ENCODE data around the gene RAB4A. TPM values are rescaled to one million over a fixed set of nuclear protein-coding genes. Genes with fewer than 3 reads are reported as not detected.

The RAB4A gene
- total and polyA plus RNA-seq, 10 of the 15 experiments (the other 5 are each of a cell fraction or from before 2014, with no cell fraction given) = 4.0 to 35.8 (median 17.7) TPM

- no peak overlapping the region for H3K27ac ChIP-seq (ENCODE audit: control insufficient read depth, insufficient read depth)
- no peaks in the 10 kb centered on the region for H3K79me2 ChIP-seq (ENCODE audit: control insufficient read depth, insufficient read depth, low read length)
- ChIA-PET CTCF (interaction anchor here (0.8 kb wide), 1 partner anchor 20 kb away, joined by 3 read pairs; no protein-coding TSS in a partner anchor), SMC1A (ENCODE audit: uncharacterized antibody, unreplicated experiment) (no interaction called here), POLR2A (no interaction called here), RAD21 (ENCODE audit: unreplicated experiment) (no interaction called here)
- no peak; the same call in 2 of the 3 replicates for ATAC-seq
- 0 out of 2 replicates have a peak, but pooled peaks cover 3% of the 10 kb centered on the region for H3K4me1 ChIP-seq (ENCODE audit: control insufficient read depth, insufficient read depth, low read length)
- H3K27me3 ChIP-seq (replicated peaks in 1 of 2; ENCODE audit: control insufficient read depth in 2 of 2, insufficient read depth in 2 of 2, low read length in 1 of 2) = no peaks in the 10 kb centered on the region
- in situ Hi-C loops (cut with MboI) (no loop called here), intact Hi-C loops (cut with micrococcal nuclease; ENCODE audit: unreplicated experiment) (no loop called here)
- H4K20me1 ChIP-seq (ENCODE audit: control insufficient read depth, insufficient read depth) = no peaks in the 10 kb centered on the region
- no peaks in the 10 kb centered on the region; the same call in 2 of the 3 replicates for H3K9me3 ChIP-seq (replicated peaks; ENCODE audit: control insufficient read depth, insufficient read depth, low read length)
- H3K9ac ChIP-seq (ENCODE audit: control insufficient read depth, insufficient read depth, low read length) = no peak overlapping the region
- BruUV-seq (replicated peaks) = no TSS peak
- H3K4me2 ChIP-seq (ENCODE audit: control insufficient read depth, insufficient read depth) = no peak overlapping the region
- no peak for DNase-seq (ENCODE audit: low read depth, low spot score)
- H2AFZ ChIP-seq (ENCODE audit: control insufficient read depth, low read depth, low read length) = no peak overlapping the region
- WGBS (ENCODE audit: insufficient coverage, insufficient replicate concordance, low lambda C conversion rate, missing lambda C conversion rate) = 25% methylated on average over 10 of the region's 10 CpGs
- H3K36me3 ChIP-seq (ENCODE audit: control insufficient read depth in 2 of 2, insufficient read depth in 2 of 2, low read length in 1 of 2) = no peaks in the 10 kb centered on the region
- FAIRE-seq = no peak
- H3K4me3 ChIP-seq = no peak overlapping the region
- no peak for TF ChIP-seq ZNF24 (IDR thresholded peaks at IDR 0.05)
- TF ChIP-seq REST (IDR thresholded peaks at IDR 0.05; ENCODE audit: low read depth, low read length) = no peak
- no peak for TF ChIP-seq RUNX3 (IDR thresholded peaks at IDR 0.05; ENCODE audit: low read length)
- TF ChIP-seq POLR2A (IDR thresholded peaks at IDR 0.05; ENCODE audit: low read depth, low read length) = no peak
- no peak for TF ChIP-seq CUX1 (IDR thresholded peaks at IDR 0.05; ENCODE audit: insufficient replicate concordance, low read depth, low read length)
- TF ChIP-seq EZH2 (IDR thresholded peaks at IDR 0.05; ENCODE audit: borderline replicate concordance, control insufficient read depth, low read depth, low read length) = no peak
- no peak for TF ChIP-seq CBX3 (IDR thresholded peaks at IDR 0.05; ENCODE audit: borderline replicate concordance, low read depth)
- no peak for TF ChIP-seq KAT2A (conservative IDR thresholded peaks at IDR 0.05; ENCODE audit: control insufficient read depth, low read depth, low read length)
- TF ChIP-seq EP300 (IDR thresholded peaks at IDR 0.05; ENCODE audit: borderline replicate concordance in 1 of 2, control insufficient read depth in 1 of 2, low read depth in 2 of 2, low read length in 2 of 2) = no peak
- TF ChIP-seq KDM1A (IDR thresholded peaks at IDR 0.05; ENCODE audit: borderline replicate concordance) = no peak
- TF ChIP-seq RFX5 (IDR thresholded peaks at IDR 0.05; ENCODE audit: low read depth, low read length) = no peak
- TF ChIP-seq SUZ12 (IDR thresholded peaks at IDR 0.05; ENCODE audit: unreplicated experiment) = no peak
- no peak for TF ChIP-seq ZZZ3 (IDR thresholded peaks at IDR 0.05; ENCODE audit: control insufficient read depth, insufficient read length, low read depth)
These were observed 21.8 kb upstream of the RAB4A start for GRCh38 chr1:229248821-229249817.
